Endothelial cell of umbilical vein (primary cell): Measurements from ENCODE around the gene TBX2. TPM values are rescaled to one million over a fixed set of nuclear protein-coding genes. Genes with fewer than 3 reads are reported as not detected.
"Not testable (repeated sequence)": the region's sequence is repeated elsewhere in the genome, so short reads cannot be mapped to it uniquely, and the experiment has no call there.

ENCODE experiments used
- BruUV-seq: library from RNA; stranded (reverse); fragments of 400-500 nt; replicated peaks from 2 replicates; lab custom pipeline; 2021; lab: Mats Ljungman, UMichigan
- CTCF ChIA-PET: fragments of 300-600, 350-600 bp; sonication (Branson Sonifier 250); formaldehyde crosslinking; loops from one replicate; lab custom pipeline; 2021; ENCODE audit warnings: antibody characterized with exemption, inconsistent platforms; lab: Charles Lee
- POLR2A ChIA-PET: fragments of 300-600, 350-600 bp; sonication (Branson Sonifier 250); formaldehyde crosslinking; loops from one replicate; lab custom pipeline; 2021; ENCODE audit warnings: antibody characterized with exemption, inconsistent platforms; lab: Charles Lee
- DNase-seq: peaks from one replicate; pipeline ENCODE4 v3.0.0-alpha.2; 2011; ENCODE audit warnings: low read depth, low spot score
- FAIRE-seq: peaks from 2 replicates; lab custom pipeline; 2011; peaks lifted over from hg19 to GRCh38; lab: Jason Lieb, UNC
- H2AFZ ChIP-seq: 2 replicates; pipeline ENCODE4 v1.6.0; 2012; ENCODE audit warnings: low read depth, low read length, control low read depth, inconsistent platforms
- H3K27ac ChIP-seq: 2 replicates; pipeline ENCODE4 v1.5.1; 2011; ENCODE audit warnings: low read depth, mild to moderate bottlenecking, control low read depth, low read length, moderate library complexity; ENCODE audit not compliant: insufficient read depth
- H3K27me3 ChIP-seq, 2 experiments: 2 replicates each; pipeline versions ENCODE4 v1.6.0 to v1.6.1; 2011; ENCODE audit warnings: low read length in 2 of 2, mixed read lengths in 1 of 2; ENCODE audit not compliant: control insufficient read depth in 2 of 2, insufficient read depth in 2 of 2
- H3K36me3 ChIP-seq, 2 experiments: 2 replicates in 1 of 2; 3 replicates in 1 of 2; pipeline ENCODE4 v1.5.1; 2011; ENCODE audit warnings: low read length in 2 of 2, mild to moderate bottlenecking in 1 of 2, moderate library complexity in 1 of 2; ENCODE audit not compliant: control insufficient read depth in 2 of 2, insufficient read depth in 2 of 2; ENCODE audit errors: extremely low read depth in 1 of 2
- H3K4me1 ChIP-seq: 3 replicates; pipeline ENCODE4 v1.5.1; 2011; ENCODE audit warnings: mild to moderate bottlenecking, low read length; ENCODE audit not compliant: control insufficient read depth, insufficient read depth; ENCODE audit errors: extremely low read depth
- H3K4me2 ChIP-seq: 2 replicates; pipeline ENCODE4 v1.6.1; 2011; ENCODE audit warnings: low read length, control low read depth, mixed read lengths; ENCODE audit not compliant: insufficient read depth
- H3K4me3 ChIP-seq, 3 experiments: fragments of 200-600 bp in 1 of 3; sonication (generic), shearing (Covaris generic) in 1 of 3; replicated peaks in 1 of 3; 2 replicates each; pipeline ENCODE4 v1.5.1; 2011 to 2016; ENCODE audit warnings: control low read depth in 3 of 3, low read length in 3 of 3, mild to moderate bottlenecking in 2 of 3, inconsistent platforms in 1 of 3, low read depth in 1 of 3, moderate library complexity in 1 of 3; ENCODE audit not compliant: insufficient read depth in 1 of 3
- H3K79me2 ChIP-seq: 2 replicates; pipeline ENCODE4 v1.6.0; 2012; ENCODE audit warnings: low read length, inconsistent platforms; ENCODE audit not compliant: control insufficient read depth, insufficient read depth
- H3K9ac ChIP-seq: replicated peaks from 2 replicates; pipeline ENCODE3; 2011; ENCODE audit warnings: low read length, control low read depth; ENCODE audit not compliant: insufficient read depth; ENCODE audit errors: extremely low read depth
- H3K9me1 ChIP-seq: replicated peaks from 3 replicates; pipeline ENCODE4 v1.6.0; 2011; ENCODE audit warnings: mild to moderate bottlenecking, low read length; ENCODE audit not compliant: control insufficient read depth, insufficient read depth; ENCODE audit errors: extremely low read depth
- H3K9me3 ChIP-seq: replicated peaks from 2 replicates; pipeline ENCODE4 v1.5.1; 2012; ENCODE audit warnings: low read length, inconsistent platforms; ENCODE audit not compliant: control insufficient read depth, insufficient read depth
- H4K20me1 ChIP-seq: replicated peaks from 2 replicates; pipeline ENCODE3; 2011; ENCODE audit warnings: mild to moderate bottlenecking, low read length; ENCODE audit not compliant: control insufficient read depth, insufficient read depth; ENCODE audit errors: extremely low read depth
- CTCF ChIP-seq, 2 donors: IDR thresholded peaks; 1 replicate in 1 of 2; 2 replicates in 1 of 2; pipeline ENCODE4 v1.5.1; 2011; ENCODE audit warnings: low read length in 2 of 2, mild to moderate bottlenecking in 2 of 2, moderate library complexity in 2 of 2, control low read depth in 1 of 2, inconsistent platforms in 1 of 2, low read depth in 1 of 2; ENCODE audit not compliant: insufficient read depth in 1 of 2; ENCODE audit errors: extremely low read depth in 1 of 2
- EZH2 ChIP-seq: IDR thresholded peaks from 2 replicates; pipeline ENCODE4 v1.6.1; 2012; ENCODE audit warnings: borderline replicate concordance, low read depth, mild to moderate bottlenecking, moderate library complexity, low read length, inconsistent platforms; ENCODE audit not compliant: severe bottlenecking
- FOS ChIP-seq: IDR thresholded peaks from 2 replicates; pipeline ENCODE4 v1.6.1; 2011; ENCODE audit warnings: mild to moderate bottlenecking, low read length, moderate library complexity, borderline replicate concordance; ENCODE audit not compliant: insufficient read depth
- GATA2 ChIP-seq: IDR thresholded peaks from 2 replicates; pipeline ENCODE4 v1.7.0; 2011; ENCODE audit warnings: low read depth, mild to moderate bottlenecking, moderate library complexity, mixed read lengths, low read length; ENCODE audit not compliant: insufficient read length, insufficient read depth
- JUN ChIP-seq: IDR thresholded peaks from 2 replicates; pipeline ENCODE4 v1.6.1; 2011; ENCODE audit warnings: borderline replicate concordance, low read depth; ENCODE audit not compliant: insufficient read length, insufficient read depth
- MAX ChIP-seq: IDR thresholded peaks from 2 replicates; pipeline ENCODE4 v1.6.1; 2011; ENCODE audit not compliant: insufficient read depth, insufficient read length
- MYC ChIP-seq: IDR thresholded peaks from one replicate; pipeline ENCODE4 v1.6.1; 2011; ENCODE audit warnings: mild to moderate bottlenecking, low read depth, low read length
- POLR2A ChIP-seq: IDR thresholded peaks from 2 replicates; pipeline ENCODE4 v1.6.1; 2012; ENCODE audit warnings: low read depth, mild to moderate bottlenecking, control low read depth, low read length
- POLR2AphosphoS5 ChIP-seq: IDR thresholded peaks from 2 replicates; pipeline ENCODE4 v1.6.1; 2012; ENCODE audit warnings: low read depth, mild to moderate bottlenecking, control low read depth, low read length, moderate library complexity; ENCODE audit not compliant: insufficient read depth
- dilution Hi-C: fragments of 300-500 bp; cut with MboI; formaldehyde crosslinking; loops from one replicate; pipeline ENCODE4 v1.15.0; 2019; ENCODE audit warnings: low sequenced_read_pairs; ENCODE audit not compliant: extremely low pct_ligation_motif_present
- intact Hi-C: fragments of 100-400 bp; cut with micrococcal nuclease; formaldehyde crosslinking; loops from one replicate; pipeline ENCODE4 v1.10.0; 2022
- polyA plus RNA-seq, 4 experiments: library from polyadenylated mRNA; depleted of rRNA in 3 of 4; stranded (reverse) in 3 of 4; unstranded in 1 of 4; fragments of >200 nt; gene quantifications; 2 replicates each; pipeline versions ENCODE4 v1.2.1 to v1.2.3, GENCODE V29; 2011 to 2012; ENCODE audit warnings: missing spikeins in 1 of 4
- total RNA-seq: library from RNA; stranded (reverse); gene quantifications from 2 replicates; pipeline ENCODE4 v1.2.3, GENCODE V29; 2021

The TBX2 gene
- total and polyA plus RNA-seq, 2 donors (not counting 3 experiments of a cell fraction or from before 2014, with no cell fraction given): not detected

- ChIA-PET POLR2A (interaction anchor here (0.7 kb wide), 1 partner anchor 24 kb away, joined by 3 read pairs; no protein-coding TSS in a partner anchor), CTCF (interaction anchor here (0.5 to 1.2 kb wide), 3 partner anchors 12 to 337 kb away, joined by 3 read pairs; no protein-coding TSS in a partner anchor)
- H3K27ac ChIP-seq: no peak overlapping the region
- H3K9me3 ChIP-seq: no peaks in the 10 kb centered on the region
- DNase-seq: no peak
- H3K4me2 ChIP-seq: no peak overlapping the region
- intact Hi-C loops: no loop called here
- H3K4me1 ChIP-seq: peaks cover 19% of the 10 kb centered on the region
- dilution Hi-C loops: no loop called here
- no peak for FAIRE-seq
- TF ChIP-seq GATA2: no peak
- no peak for TF ChIP-seq CTCF (IDR thresholded peaks at IDR 0.05; ENCODE audit: extremely low read depth in 1 of 2, insufficient read depth in 1 of 2, low read depth in 1 of 2, low read length in 2 of 2)
- TF ChIP-seq JUN: no peak
- no peak for TF ChIP-seq POLR2AphosphoS5
- no peak for TF ChIP-seq POLR2A
- no peak for TF ChIP-seq MAX
- no peak for TF ChIP-seq MYC
- TF ChIP-seq EZH2: no peak
- TF ChIP-seq FOS: no peak
- no peak overlapping the region for H3K9ac ChIP-seq
- H3K36me3 ChIP-seq: no peaks in the 10 kb centered on the region
- H3K9me1 ChIP-seq: no peaks in the 10 kb centered on the region
- H4K20me1 ChIP-seq: no peaks in the 10 kb centered on the region
- H3K4me3 ChIP-seq: no peak overlapping the region
- BruUV-seq: no TSS peak
- H2AFZ ChIP-seq: no peak overlapping the region
- H3K27me3 ChIP-seq: no peaks in the 10 kb centered on the region
- H3K79me2 ChIP-seq: no peaks in the 10 kb centered on the region
Measured at GRCh38 chr17:61354895-61355874, 44.5 kb upstream of the TBX2 start.

- H3K27ac ChIP-seq, H3K4me2 ChIP-seq, H3K4me3 ChIP-seq, H3K9me3 ChIP-seq, FAIRE-seq, POLR2A ChIA-PET, H3K9ac ChIP-seq, BruUV-seq, H3K79me2 ChIP-seq, dilution Hi-C loops, H4K20me1 ChIP-seq, H3K9me1 ChIP-seq, DNase-seq, H3K36me3 ChIP-seq, H3K27me3 ChIP-seq, H2AFZ ChIP-seq, intact Hi-C loops: not testable (repeated sequence)
- H3K4me1 ChIP-seq: peaks cover 12% of the 10 kb centered on the region
- CTCF ChIA-PET: interaction anchor here (1.2 kb wide), 1 partner anchor 636 kb away, joined by 3 read pairs; no protein-coding TSS in a partner anchor
Measured at GRCh38 chr17:61357061-61357460, 42.6 kb upstream of the TBX2 start.
